ENCODE data around the gene ARTN. TPM values are rescaled to one million over a fixed set of nuclear protein-coding genes. Genes with fewer than 3 reads are reported as not detected.

ARTN gene
- polyA plus RNA-seq, 3 donors = 0.74 to 1.3 (median 0.90) TPM

Other genes with a start within 250 kb of the ARTN start
- gene ST3GAL3, start 226.3 kb upstream of the ARTN start, polyA plus RNA-seq = 10 to 100 TPM in 2 of 3 donors, 1 to 10 TPM in 1; 5.2 to 16.5 (median 15.2) TPM
- 10 to 100 TPM in 2 of 3 donors, 1 to 10 TPM in 1; 7.1 to 12.1 (median 10.7) TPM for gene IPO13, start 13.1 kb downstream of the ARTN start, polyA plus RNA-seq
- gene DPH2, start 36.2 kb downstream of the ARTN start, polyA plus RNA-seq = 10 to 100 TPM; 10.0 to 21.3 (median 14.6) TPM
- 100 to 1,000 TPM in 2 of 3 donors, 10 to 100 TPM in 1; 88.1 to 140 (median 123) TPM for gene ATP6V0B, start 41.2 kb downstream of the ARTN start, polyA plus RNA-seq
- gene B4GALT2, start 45.4 kb downstream of the ARTN start, polyA plus RNA-seq = 10 to 100 TPM; 20.7 to 43.7 (median 36.7) TPM
- 1 to 10 TPM; 1.8 to 5.9 (median 3.7) TPM for gene CCDC24, start 57.8 kb downstream of the ARTN start, polyA plus RNA-seq
- gene SLC6A9, start 97.7 kb downstream of the ARTN start, polyA plus RNA-seq = 1 to 10 TPM; 1.6 to 2.2 (median 2.1) TPM
- gene KLF17, start 185.0 kb downstream of the ARTN start, polyA plus RNA-seq = under 1 TPM in 1 of 3 donors, not detected in 2; 0.01 TPM
- gene KLF18, start 207.8 kb downstream of the ARTN start, polyA plus RNA-seq = not detected